Type B pancreatic cell (in vitro differentiated cells): Measurements from ENCODE around the gene OR10H2. TPM values are rescaled to one million over a fixed set of nuclear protein-coding genes. Genes with fewer than 3 reads are reported as not detected.

Experiments
- DNase-seq: peaks from one replicate; pipeline ENCODE4 v3.0.0; 2021; ENCODE audit warnings: mixed read lengths; ENCODE audit not compliant: unreplicated experiment; ENCODE audit errors: extremely low spot score
- H3K27ac Mint-ChIP-seq: 2 replicates; pipeline ENCODE4 v1.8.0; 2021; ENCODE audit warnings: mild to moderate bottlenecking, mixed read lengths
- H3K27me3 Mint-ChIP-seq: 2 replicates; pipeline ENCODE4 v1.8.0; 2021; ENCODE audit warnings: mixed read lengths
- H3K36me3 Mint-ChIP-seq: 2 replicates; pipeline ENCODE4 v1.8.0; 2021; ENCODE audit warnings: mixed read lengths
- H3K4me1 Mint-ChIP-seq: one replicate; pipeline ENCODE4 v1.8.0; 2021; ENCODE audit warnings: mixed read lengths; ENCODE audit not compliant: unreplicated experiment
- H3K4me3 Mint-ChIP-seq: 2 replicates; pipeline ENCODE4 v1.8.0; 2021; ENCODE audit warnings: mild to moderate bottlenecking, mixed read lengths
- H3K9me3 Mint-ChIP-seq: 2 replicates; pipeline ENCODE4 v1.8.0; 2021; ENCODE audit warnings: mixed read lengths
- CTCF ChIP-seq: fragments of 200-600 bp; sonication (generic); conservative IDR thresholded peaks from 2 replicates; pipeline ENCODE4 v1.5.0; 2021; ENCODE audit warnings: antibody characterized with exemption, mild to moderate bottlenecking
- total RNA-seq: library from RNA; stranded (reverse); gene quantifications from 2 replicates; pipeline ENCODE4 v1.2.1, GENCODE V29; 2021; ENCODE audit warnings: low replicate concordance

The OR10H2 gene
- total RNA-seq, 1 donor from 2014 or later, result not detected

GRCh38 chr19:15775249-15775648 lies 47.4 kb downstream of the OR10H2 start:
- no peak overlapping the region for H3K4me3 Mint-ChIP-seq
- H3K4me1 Mint-ChIP-seq, result no peaks in the 10 kb centered on the region
- DNase-seq, result no peak
- H3K36me3 Mint-ChIP-seq, result no peaks in the 10 kb centered on the region
- no peak for TF ChIP-seq CTCF
- no peaks in the 10 kb centered on the region for H3K27me3 Mint-ChIP-seq
- H3K9me3 Mint-ChIP-seq, result peaks cover 6% of the 10 kb centered on the region
- H3K27ac Mint-ChIP-seq, result no peak overlapping the region

GRCh38 chr19:15776264-15776663 lies 48.4 kb downstream of the OR10H2 start:
- Mint-ChIP-seq H3K9me3 (no peaks in the 10 kb centered on the region), H3K36me3 (no peaks in the 10 kb centered on the region), H3K27me3 (no peaks in the 10 kb centered on the region), H3K27ac (no peak overlapping the region), H3K4me3 (no peak overlapping the region), H3K4me1 (no peaks in the 10 kb centered on the region)
- no peak for DNase-seq
- TF ChIP-seq CTCF, result no peak

- Mint-ChIP-seq H3K4me3 (no peak overlapping the region), H3K27me3 (no peaks in the 10 kb centered on the region), H3K4me1 (no peaks in the 10 kb centered on the region), H3K36me3 (no peaks in the 10 kb centered on the region), H3K27ac (no peak overlapping the region), H3K9me3 (no peaks in the 10 kb centered on the region)
- DNase-seq, result no peak
- TF ChIP-seq CTCF, result no peak
Observed at GRCh38 chr19:15776991-15777970, 49.5 kb downstream of the OR10H2 start.

Other genes starting within 250 kb of the OR10H2 start
- not detected in 2 replicates for gene PGLYRP2, start 248.5 kb upstream of the OR10H2 start, total RNA-seq
- not detected in 2 replicates for gene CYP4F22, start 219.5 kb upstream of the OR10H2 start, total RNA-seq
- gene CYP4F8, start 112.8 kb upstream of the OR10H2 start, total RNA-seq, result not detected in 2 replicates
- gene CYP4F3, start 87.1 kb upstream of the OR10H2 start, total RNA-seq, result 0.40 and 0.56 TPM in 2 replicates
- gene CYP4F12, start 54.9 kb upstream of the OR10H2 start, total RNA-seq, result 0.52 and 1.2 TPM in 2 replicates
- not detected in 2 replicates for gene OR10H3, start 10.0 kb downstream of the OR10H2 start, total RNA-seq
- not detected in 2 replicates for gene OR10H5, start 59.6 kb downstream of the OR10H2 start, total RNA-seq
- gene OR10H1, start 87.6 kb downstream of the OR10H2 start, total RNA-seq, result not detected in 2 replicates
- gene CYP4F2, start 170.1 kb downstream of the OR10H2 start, total RNA-seq, result not detected in 2 replicates
- gene CYP4F11, start 206.5 kb downstream of the OR10H2 start, total RNA-seq, result not detected in 2 replicates
- gene OR10H4, start 221.0 kb downstream of the OR10H2 start, total RNA-seq, result not detected in 2 replicates